Keratinocyte (primary cell): Measurements from ENCODE around the gene NCAPG.

Experiments
- CTCF ChIP-seq, 3 experiments: IDR thresholded peaks in 1 of 3; conservative IDR thresholded peaks in 1 of 3; optimal IDR thresholded peaks in 1 of 3; 2 replicates in 2 of 3; 3 replicates in 1 of 3; pipeline versions ENCODE3 to v1.5.1; 2011; ENCODE audit warnings: low read length in 3 of 3, mild to moderate bottlenecking in 3 of 3, moderate library complexity in 2 of 3, control low read depth in 1 of 3, inconsistent platforms in 1 of 3; ENCODE audit not compliant: insufficient read depth in 2 of 3; ENCODE audit errors: extremely low read depth in 1 of 3
- EZH2 ChIP-seq: IDR thresholded peaks from one replicate; pipeline ENCODE4 v1.6.1; 2012; ENCODE audit warnings: inconsistent platforms, mild to moderate bottlenecking, low read length, moderate library complexity

GRCh38 chr4:17814140-17814539 is 3.4 kb downstream of the NCAPG start:
- TF ChIP-seq CTCF (optimal IDR thresholded peaks at IDR 0.05 in 1 of 3, IDR thresholded peaks at IDR 0.05 in 1 of 3, conservative IDR thresholded peaks at IDR 0.05 in 1 of 3; ENCODE audit: extremely low read depth in 1 of 3, insufficient read depth in 2 of 3, low read length in 3 of 3) = no peak
- no peak for TF ChIP-seq EZH2
